GM20000 (cell line): ENCODE measurements around the gene LRRC26.

ENCODE experiments used
- DNase-seq: peaks from one replicate; pipeline ENCODE4 v3.0.0; 2012; ENCODE audit warnings: low spot score
- CTCF ChIP-seq: IDR thresholded peaks from 2 replicates; pipeline ENCODE4 v1.5.1; 2012; ENCODE audit warnings: mild to moderate bottlenecking, control low read depth; ENCODE audit errors: extremely low read depth, missing control alignments

Gene LRRC26

DNA sequence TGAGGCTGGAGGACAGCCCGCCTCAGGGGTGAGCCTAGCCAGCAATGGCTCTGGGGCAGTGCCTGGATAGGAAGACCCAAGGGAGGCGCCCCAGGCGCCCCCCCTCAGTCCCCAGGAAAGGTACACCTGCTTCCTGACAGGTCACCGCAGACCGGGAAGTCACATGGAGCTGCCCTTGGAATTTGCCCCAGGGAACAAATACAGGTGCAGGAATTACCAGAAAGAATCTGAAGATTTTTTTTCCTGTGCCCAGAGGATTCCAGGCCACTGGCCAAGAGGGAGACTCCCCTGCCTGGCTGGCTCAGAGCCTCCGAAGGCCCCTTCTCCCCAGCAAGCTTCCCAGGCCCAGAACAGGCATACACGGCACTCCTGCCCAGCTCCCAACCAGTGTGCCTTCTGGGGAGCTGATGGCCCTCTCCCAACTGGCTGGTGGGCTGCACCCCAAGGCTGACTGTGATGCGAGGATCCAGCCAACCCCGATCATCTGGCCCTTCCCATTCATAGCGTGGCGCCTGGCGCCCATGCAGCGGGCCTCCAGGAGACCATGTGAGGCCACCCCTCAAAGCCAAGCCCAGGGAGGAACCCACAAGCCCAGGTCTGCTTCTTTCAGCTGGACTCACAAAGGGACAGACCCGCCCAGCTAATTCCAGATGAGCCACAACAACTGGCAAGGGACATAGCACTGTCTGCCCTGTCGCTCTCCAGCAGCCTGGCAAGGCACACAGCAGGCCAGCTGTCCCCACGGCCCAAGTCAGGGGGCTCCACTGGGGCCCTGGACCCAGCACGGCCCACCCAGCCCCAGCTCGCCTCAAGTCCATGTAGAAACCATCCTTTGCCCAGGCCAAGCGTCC, 28.4 kb upstream of the LRRC26 start:
- TF ChIP-seq CTCF: no peak
- DNase-seq: no peak

DNA sequence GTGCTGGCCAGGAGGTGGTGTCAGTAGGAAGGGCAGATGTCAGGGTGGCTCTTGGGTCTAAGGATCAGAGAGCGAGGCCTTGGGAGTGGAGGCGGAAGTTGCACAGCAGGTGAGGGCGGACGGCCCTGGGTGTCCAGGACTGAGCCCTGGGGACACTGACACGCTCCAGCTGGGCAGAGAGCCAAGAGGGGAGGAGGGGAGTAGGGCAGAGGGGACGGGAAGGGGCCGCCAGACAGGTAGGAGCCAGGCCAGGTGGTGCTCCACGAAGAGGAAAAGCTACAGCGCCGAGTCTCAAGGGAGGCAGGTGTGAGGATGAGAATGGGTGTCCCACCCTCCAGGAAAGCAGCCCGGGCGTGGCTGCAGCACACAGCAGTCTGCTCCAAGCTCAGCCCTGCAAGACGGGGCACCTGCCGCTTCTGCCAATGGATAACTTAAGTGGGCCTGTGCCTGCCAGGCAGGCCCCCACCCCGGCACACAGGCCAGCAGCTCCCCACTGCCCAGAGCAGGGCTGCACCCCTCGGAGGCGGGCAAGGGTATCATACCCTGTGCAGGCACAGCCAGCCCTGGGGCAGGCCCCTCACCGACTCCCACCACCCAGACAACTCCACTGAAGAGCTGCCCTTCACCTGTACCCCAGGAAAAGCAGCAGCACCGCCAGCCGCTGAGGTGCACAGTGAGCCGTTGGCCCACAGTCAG, 25.8 kb upstream of the LRRC26 start:
- TF ChIP-seq CTCF: no peak
- DNase-seq: no peak

DNA sequence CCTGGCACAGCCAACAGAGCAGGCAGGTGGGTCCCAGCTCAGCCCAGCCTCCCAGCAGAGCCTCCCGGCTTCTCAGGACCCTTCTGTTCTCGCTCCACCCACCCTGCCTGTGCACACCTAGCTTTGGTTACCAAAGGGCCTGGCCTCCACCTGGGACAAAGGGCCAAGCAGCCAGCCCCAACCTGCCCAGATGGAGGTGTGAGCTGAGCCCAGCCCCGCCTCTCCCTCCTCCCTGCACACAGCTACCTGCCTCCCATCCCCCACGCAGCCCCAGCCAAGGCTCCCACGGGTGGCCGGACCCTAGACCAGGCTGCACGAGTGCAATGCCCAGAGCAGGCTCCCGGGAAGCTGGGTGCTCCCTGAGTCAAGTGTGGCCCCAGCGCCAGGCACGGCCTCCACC, 25.1 kb upstream of the LRRC26 start:
- no peak for DNase-seq
- TF ChIP-seq CTCF: no peak

DNA sequence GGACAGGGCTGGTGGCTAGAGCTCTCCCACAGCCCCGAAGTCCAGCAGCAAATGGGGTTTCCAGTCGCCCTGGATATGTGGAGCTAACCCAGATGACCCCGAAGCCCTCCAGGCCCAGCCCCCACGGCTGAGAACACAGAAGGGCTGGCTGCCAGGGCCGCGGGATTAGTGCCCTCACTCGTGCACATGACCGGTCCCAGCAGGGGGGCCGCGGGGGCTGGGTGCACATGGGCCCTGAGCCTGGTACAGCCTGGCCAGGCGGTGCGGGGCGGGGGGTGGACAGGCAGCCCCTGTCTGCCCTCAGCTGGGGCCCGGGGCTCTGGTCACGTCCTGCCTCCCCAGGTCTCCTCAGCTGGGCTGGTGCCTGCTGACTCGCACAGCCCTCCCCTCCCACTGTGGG, 24.5 kb upstream of the LRRC26 start:
- no peak for DNase-seq
- TF ChIP-seq CTCF: no peak

GRCh38 chr9:137193771-137194170, 23.9 kb upstream of the LRRC26 start:
- TF ChIP-seq CTCF: no peak
- DNase-seq: no peak

DNA sequence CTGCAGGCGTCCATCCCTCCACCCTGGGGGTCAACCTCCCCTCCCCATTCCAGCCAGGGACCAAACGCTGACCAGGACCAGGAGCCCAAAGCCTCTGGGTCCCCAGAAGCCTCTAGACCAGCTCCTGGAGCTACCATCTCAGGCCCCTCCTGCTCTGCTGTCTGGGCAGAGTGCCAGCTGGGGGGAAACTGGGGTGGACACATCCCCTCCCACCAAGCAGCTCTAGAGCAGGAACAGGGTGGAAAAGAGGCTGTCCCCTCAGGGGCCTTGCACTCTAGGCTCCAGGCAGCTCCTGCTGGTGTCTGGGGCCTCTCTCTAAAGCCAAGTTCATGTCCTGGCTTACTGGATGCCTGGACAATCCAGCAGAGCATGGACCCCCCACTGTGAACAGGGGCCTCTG, 23.0 kb upstream of the LRRC26 start:
- no peak for DNase-seq
- TF ChIP-seq CTCF: no peak

DNA sequence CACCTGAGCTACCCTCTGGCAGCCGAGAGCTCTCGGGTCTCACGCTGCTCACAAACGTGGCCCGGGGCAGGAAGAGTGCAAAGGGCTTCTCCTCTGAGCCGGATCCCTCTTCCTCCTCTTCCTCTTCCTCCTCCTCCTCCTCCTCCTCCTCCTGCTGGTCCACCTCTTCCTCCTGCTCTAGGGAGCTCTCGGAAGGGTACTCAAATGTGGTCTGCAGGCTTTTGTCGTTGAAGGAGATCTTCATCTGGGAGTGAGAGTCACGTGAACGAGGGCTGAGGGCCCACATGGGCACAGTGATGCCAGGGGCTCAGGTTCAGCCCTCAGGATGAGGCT, 22.6 kb upstream of the LRRC26 start:
- TF ChIP-seq CTCF: no peak
- DNase-seq: no peak
